Lower lobe of right lung (tissue), 2 donors: Measurements from ENCODE around the gene ZSCAN5A. TPM values are rescaled to one million over a fixed set of nuclear protein-coding genes. Genes with fewer than 3 reads are reported as not detected.
"Not testable (repeated sequence)": the region's sequence is repeated elsewhere in the genome, so short reads cannot be mapped to it uniquely, and the experiment has no call there.

Experiments
- ATAC-seq, 2 donors: fragments of 200-7000 bp; cut with Tn5 transposase; one replicate each; pipeline ENCODE4 v1.9.1; 2020 to 2022; ENCODE audit warnings: mild to moderate bottlenecking in 2 of 2, moderate library complexity in 2 of 2
- DNase-seq: peaks from one replicate; pipeline ENCODE4 v3.0.0-alpha.2; 2020
- H3K27ac ChIP-seq: fragments of 200-600 bp; one replicate; pipeline ENCODE4 v1.8.0; 2022
- H3K27me3 ChIP-seq: fragments of 200-600 bp; one replicate; pipeline ENCODE4 v1.8.0; 2022; ENCODE audit warnings: low read depth
- H3K36me3 ChIP-seq: fragments of 200-600 bp; one replicate; pipeline ENCODE4 v1.8.0; 2022; ENCODE audit warnings: mild to moderate bottlenecking
- H3K4me1 ChIP-seq: fragments of 200-600 bp; one replicate; pipeline ENCODE4 v1.8.0; 2022
- H3K4me3 ChIP-seq: fragments of 200-600 bp; one replicate; pipeline ENCODE4 v1.8.0; 2022; ENCODE audit warnings: mild to moderate bottlenecking
- H3K9me3 ChIP-seq: fragments of 200-600 bp; one replicate; pipeline ENCODE4 v1.8.0; 2022
- intact Hi-C: fragments of 100-400 bp; cut with DNase I; formaldehyde crosslinking; loops from one replicate; pipeline ENCODE4 v1.11.0; 2022
- total RNA-seq: library from RNA; stranded (reverse); fragmentation: NEBNext Ultra II Directional; extraction: Animal tissue kit (Norgen Biotek cat#: 25700); gene quantifications from one replicate; pipeline ENCODE4 v1.2.1, GENCODE V29; 2021
- TF ChIP-seq, protein P1 (sequence below): fragments of 200-600 bp; IDR thresholded peaks from one replicate; pipeline ENCODE4 v1.8.0; 2022; ENCODE audit warnings: antibody characterized with exemption, mild to moderate bottlenecking
- donor health status: DM: no; HTN: yes; CAD: no; lungs with severe emphysema.

Gene ZSCAN5A
- total RNA-seq, 1 donor from 2014 or later: 16.7 TPM

DNA sequence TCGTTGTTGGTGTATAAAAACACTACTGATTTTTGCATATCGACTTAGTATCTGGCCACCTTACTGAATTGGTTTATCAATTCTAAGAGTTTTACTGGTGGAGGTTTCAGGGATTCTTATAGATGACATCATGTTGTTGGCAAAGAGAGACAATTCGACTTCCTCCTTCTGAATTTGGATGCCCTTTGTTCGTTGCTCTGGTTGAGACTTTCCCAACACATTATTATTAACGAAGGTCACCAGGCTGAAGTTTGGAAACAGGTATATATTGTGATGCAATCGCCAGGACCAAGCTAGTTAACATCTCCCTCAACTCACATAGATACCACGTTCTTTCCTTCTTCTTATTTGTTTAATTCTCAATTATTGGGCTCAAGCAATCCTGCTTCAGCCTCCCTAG, 115.0 kb downstream of the ZSCAN5A start:
- DNase-seq (no peak), ATAC-seq (no peak)
- intact Hi-C loops: no loop called here
- H3K4me3 ChIP-seq: no peak overlapping the region
- no peaks in the 10 kb centered on the region for H3K4me1 ChIP-seq
- TF ChIP-seq, protein P1, sequence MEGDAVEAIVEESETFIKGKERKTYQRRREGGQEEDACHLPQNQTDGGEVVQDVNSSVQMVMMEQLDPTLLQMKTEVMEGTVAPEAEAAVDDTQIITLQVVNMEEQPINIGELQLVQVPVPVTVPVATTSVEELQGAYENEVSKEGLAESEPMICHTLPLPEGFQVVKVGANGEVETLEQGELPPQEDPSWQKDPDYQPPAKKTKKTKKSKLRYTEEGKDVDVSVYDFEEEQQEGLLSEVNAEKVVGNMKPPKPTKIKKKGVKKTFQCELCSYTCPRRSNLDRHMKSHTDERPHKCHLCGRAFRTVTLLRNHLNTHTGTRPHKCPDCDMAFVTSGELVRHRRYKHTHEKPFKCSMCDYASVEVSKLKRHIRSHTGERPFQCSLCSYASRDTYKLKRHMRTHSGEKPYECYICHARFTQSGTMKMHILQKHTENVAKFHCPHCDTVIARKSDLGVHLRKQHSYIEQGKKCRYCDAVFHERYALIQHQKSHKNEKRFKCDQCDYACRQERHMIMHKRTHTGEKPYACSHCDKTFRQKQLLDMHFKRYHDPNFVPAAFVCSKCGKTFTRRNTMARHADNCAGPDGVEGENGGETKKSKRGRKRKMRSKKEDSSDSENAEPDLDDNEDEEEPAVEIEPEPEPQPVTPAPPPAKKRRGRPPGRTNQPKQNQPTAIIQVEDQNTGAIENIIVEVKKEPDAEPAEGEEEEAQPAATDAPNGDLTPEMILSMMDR: no peak
- no peaks in the 10 kb centered on the region for H3K36me3 ChIP-seq
- H3K27me3 ChIP-seq: no peaks in the 10 kb centered on the region
- H3K27ac ChIP-seq: no peak overlapping the region
- H3K9me3 ChIP-seq: no peaks in the 10 kb centered on the region

DNA sequence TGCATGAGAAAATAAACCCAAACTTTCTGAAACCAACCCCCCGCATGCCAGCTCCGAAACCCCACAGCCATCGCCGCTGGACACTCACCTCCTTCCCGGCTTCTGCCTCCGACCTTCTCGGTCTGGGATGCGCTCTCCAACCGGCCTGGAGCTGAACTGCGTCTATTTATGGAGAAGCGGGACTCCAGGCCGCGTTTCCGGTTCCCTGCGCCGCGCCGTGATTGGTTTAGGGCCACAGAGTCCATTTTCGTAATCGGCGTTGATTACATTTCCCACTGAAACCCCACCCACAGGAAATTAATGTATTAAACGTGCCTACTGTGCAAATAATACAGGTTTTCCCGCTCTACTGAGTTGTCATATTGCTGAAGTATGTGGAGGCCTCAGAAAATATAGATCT, 117.0 kb downstream of the ZSCAN5A start, which contains the start of gene ZSCAN5B:
ZSCAN5B (minus strand) TSS at position 138 of the 400 bp plus-strand sequence. CDS start 4,731 bp downstream, outside the sequence.
- H3K9me3 ChIP-seq, H3K27me3 ChIP-seq, H3K27ac ChIP-seq, ATAC-seq, intact Hi-C loops, H3K4me3 ChIP-seq, H3K36me3 ChIP-seq, DNase-seq, H3K4me1 ChIP-seq: not testable (repeated sequence)

DNA sequence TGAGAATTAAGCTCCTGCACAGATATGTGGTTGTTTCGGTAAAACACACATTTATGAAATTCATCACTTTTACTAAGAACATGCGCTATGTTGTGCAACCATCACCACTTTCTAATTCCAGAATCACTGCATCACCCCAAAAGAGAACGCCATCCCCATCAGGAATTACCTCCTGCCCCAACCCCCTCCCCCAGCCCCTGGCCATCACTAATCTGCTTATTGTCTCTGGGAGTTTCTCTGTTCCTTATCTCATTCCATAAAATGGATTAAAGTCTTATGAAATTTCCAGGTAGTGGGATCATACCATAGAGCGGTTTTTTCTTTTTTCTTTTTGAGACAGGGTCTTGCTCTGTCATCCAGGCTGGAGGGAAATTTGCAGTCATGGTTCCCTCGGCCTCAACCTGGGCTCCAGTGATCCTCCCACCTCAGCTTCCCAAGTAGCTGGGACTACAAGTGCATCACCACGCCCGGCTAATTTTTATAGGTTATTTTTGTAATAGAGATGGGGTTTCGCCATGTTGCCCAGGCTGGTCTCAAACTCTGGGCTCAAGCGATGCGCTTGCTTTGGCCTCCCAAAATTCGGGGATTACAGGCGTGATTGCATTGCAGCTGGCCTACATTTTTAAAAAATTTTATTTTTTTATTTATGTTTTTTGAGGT, 120.5 kb downstream of the ZSCAN5A start:
- no peak overlapping the region for H3K27ac ChIP-seq
- intact Hi-C loops: no loop called here
- no peaks in the 10 kb centered on the region for H3K4me1 ChIP-seq
- ATAC-seq: no peak
- H3K36me3 ChIP-seq: no peaks in the 10 kb centered on the region
- H3K4me3 ChIP-seq: no peak overlapping the region
- no peaks in the 10 kb centered on the region for H3K27me3 ChIP-seq
- TF ChIP-seq, protein P1: no peak
- H3K9me3 ChIP-seq: no peaks in the 10 kb centered on the region
- DNase-seq: no peak

DNA sequence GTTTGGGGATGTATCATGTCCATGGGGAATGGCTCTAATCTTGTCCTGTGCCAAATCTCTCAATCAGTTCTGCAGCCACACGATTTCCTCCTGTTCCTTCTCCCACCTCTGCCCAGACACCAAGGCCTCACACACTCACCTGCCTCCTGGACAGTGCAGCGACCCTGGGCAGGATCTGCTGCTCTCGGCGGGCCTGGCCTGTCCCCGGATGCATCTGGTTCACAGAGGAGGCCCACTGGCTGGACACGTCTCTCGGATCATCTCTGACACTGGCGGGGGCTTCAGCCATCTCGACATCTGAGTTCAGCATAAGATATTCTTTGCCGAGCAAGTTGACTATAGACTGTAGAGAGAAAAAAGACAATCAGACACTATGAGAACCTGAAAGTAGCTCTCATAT, 122.9 kb downstream of the ZSCAN5A start:
- intact Hi-C loops: no loop called here
- H3K27ac ChIP-seq: no peak overlapping the region
- no peaks in the 10 kb centered on the region for H3K27me3 ChIP-seq
- H3K4me1 ChIP-seq: no peaks in the 10 kb centered on the region
- no peaks in the 10 kb centered on the region for H3K36me3 ChIP-seq
- no peaks in the 10 kb centered on the region for H3K9me3 ChIP-seq
- DNase-seq (no peak), ATAC-seq (no peak)
- no peak overlapping the region for H3K4me3 ChIP-seq
- TF ChIP-seq, protein P1: no peak

DNA sequence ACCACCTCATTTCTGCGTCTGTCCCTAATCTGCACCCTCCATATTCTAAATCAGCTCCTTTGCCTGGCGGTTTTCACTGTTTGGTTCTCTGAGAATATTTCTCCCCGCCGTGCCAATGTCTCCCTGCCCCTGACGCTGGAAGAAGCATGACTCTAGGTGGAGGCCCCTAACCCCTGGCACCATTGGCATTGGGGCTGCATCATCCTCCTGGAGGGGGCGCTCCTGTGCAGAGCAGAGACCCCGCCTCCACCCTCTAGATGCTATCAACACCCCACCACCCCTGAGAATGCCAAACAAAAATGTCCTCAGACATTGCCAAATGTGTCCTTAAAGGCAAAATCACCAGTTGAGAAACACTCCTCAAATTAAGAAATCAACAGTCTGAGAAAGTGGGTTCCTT, 123.5 kb downstream of the ZSCAN5A start:
- H3K27me3 ChIP-seq: no peaks in the 10 kb centered on the region
- no peaks in the 10 kb centered on the region for H3K36me3 ChIP-seq
- no peaks in the 10 kb centered on the region for H3K9me3 ChIP-seq
- no peak overlapping the region for H3K27ac ChIP-seq
- no peak overlapping the region for H3K4me3 ChIP-seq
- no peak for ATAC-seq
- TF ChIP-seq, protein P1: no peak
- DNase-seq: no peak
- intact Hi-C loops: no loop called here
- H3K4me1 ChIP-seq: no peaks in the 10 kb centered on the region

DNA sequence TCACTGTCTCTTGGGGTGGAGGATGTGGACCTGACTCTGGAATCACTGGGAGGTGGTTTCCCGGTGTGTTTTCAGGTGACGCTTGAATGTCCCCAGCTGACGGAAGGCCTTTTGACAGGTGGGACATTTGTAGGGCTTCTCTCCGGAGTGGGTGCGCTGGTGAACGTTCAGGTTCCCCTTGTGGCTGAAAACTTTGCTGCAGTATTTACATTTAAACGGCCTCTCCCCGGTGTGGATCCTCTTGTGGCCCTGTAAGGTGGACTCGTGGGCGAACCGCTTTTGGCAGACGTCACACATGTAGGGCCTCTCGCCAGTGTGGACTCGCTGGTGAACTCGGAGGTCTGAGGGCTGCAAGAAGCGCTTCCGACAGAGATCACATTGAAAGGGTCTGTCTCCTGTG, 124.9 kb downstream of the ZSCAN5A start:
- Histone ChIP-seq H3K4me1 (no peaks in the 10 kb centered on the region), H3K27ac (no peak overlapping the region), H3K4me3 (no peak overlapping the region), H3K27me3 (no peaks in the 10 kb centered on the region), H3K36me3 (no peaks in the 10 kb centered on the region), H3K9me3 (no peaks in the 10 kb centered on the region)
- no peak for DNase-seq
- intact Hi-C loops: loop anchor here (10.0 kb wide), 1 partner anchor 115 kb away; no protein-coding TSS in a partner anchor
- TF ChIP-seq, protein P1: no peak
- ATAC-seq: no peak
